Colonic mucosa (tissue), 4 donors: ENCODE data around the gene OMA1. TPM values are rescaled to one million over a fixed set of nuclear protein-coding genes. Genes with fewer than 3 reads are reported as not detected.

Experiments
- DNase-seq: peaks from one replicate; pipeline ENCODE4 v3.0.0-alpha.2; 2020
- H3K27ac ChIP-seq: fragments of 200-600 bp; one replicate; pipeline ENCODE4 v1.8.0; 2021
- H3K27me3 ChIP-seq: fragments of 200-600 bp; one replicate; pipeline ENCODE4 v1.8.0; 2021
- H3K36me3 ChIP-seq: fragments of 200-600 bp; one replicate; pipeline ENCODE4 v1.8.0; 2021
- H3K4me1 ChIP-seq: fragments of 200-600 bp; one replicate; pipeline ENCODE4 v1.8.0; 2021; ENCODE audit warnings: mild to moderate bottlenecking
- H3K4me3 ChIP-seq: fragments of 200-600 bp; one replicate; pipeline ENCODE4 v1.8.0; 2021
- H3K9ac ChIP-seq, 2 donors: one replicate each; pipeline ENCODE4 v1.7.0; 2013; ENCODE audit warnings: control low read depth in 2 of 2, low read depth in 2 of 2, low read length in 2 of 2
- H3K9me3 ChIP-seq: fragments of 200-600 bp; one replicate; pipeline ENCODE4 v1.8.0; 2021
- CTCF ChIP-seq: fragments of 200-600 bp; IDR thresholded peaks from one replicate; pipeline ENCODE4 v1.8.0; 2022; ENCODE audit warnings: antibody characterized with exemption, mild to moderate bottlenecking
- intact Hi-C: fragments of 100-400 bp; cut with DNase I; formaldehyde crosslinking; loops from one replicate; pipeline ENCODE4 v1.14.1; 2022
- total RNA-seq, 2 donors: library from RNA; stranded (reverse); fragmentation: NEBNext Ultra II Directional in 1 of 2; extraction: Animal tissue kit (Norgen Biotek cat#: 25700) in 1 of 2; gene quantifications; one replicate each; pipeline ENCODE4 v1.2.1, GENCODE V29; 2021
- donor health status: healthy.
- donor health status: DM: no; HTN: no; CAD: no.
- donor health status: DM: no; HTN: no; CAD: no.

OMA1 gene
- total RNA-seq, 2 donors from 2014 or later = 30.4 to 32.3 TPM

GRCh38 chr1:58576727-58577653, 30.5 kb upstream of the OMA1 start, which contains the start of gene TACSTD2:
Gene TACSTD2 (minus strand): TSS chr1:58577252. CDS start chr1:58577156, 96 bp downstream.
- peaks cover 12% of the 10 kb centered on the region for H3K4me1 ChIP-seq
- DNase-seq = peak; percentile 58
- intact Hi-C loops = no loop called here
- peak within 1 kb of the TSS; percentile 39 for H3K4me3 ChIP-seq
- peak within 1 kb of the TSS in 1 of 2 donors; percentile 33 for H3K9ac ChIP-seq
- H3K27me3 ChIP-seq = peaks cover 24% of the 10 kb centered on the region
- no peak for TF ChIP-seq CTCF
- no peaks in the 10 kb centered on the region for H3K9me3 ChIP-seq
- H3K27ac ChIP-seq = no peak within 1 kb of the TSS
- H3K36me3 ChIP-seq = no peaks in the 10 kb centered on the region

- Histone ChIP-seq H3K4me1 (peaks cover 12% of the 10 kb centered on the region), H3K36me3 (no peaks in the 10 kb centered on the region), H3K27ac (no peak overlapping the region), H3K9me3 (no peaks in the 10 kb centered on the region), H3K9ac (no peak overlapping the region), H3K27me3 (peaks cover 24% of the 10 kb centered on the region), H3K4me3 (peak overlapping the region; percentile 39)
- intact Hi-C loops = no loop called here
- no peak for TF ChIP-seq CTCF
- DNase-seq = peak; percentile 20
Measured at GRCh38 chr1:58576325-58576726, 29.8 kb upstream of the OMA1 start.

GRCh38 chr1:58575551-58576324, 29.2 kb upstream of the OMA1 start:
- Histone ChIP-seq H3K4me1 (peaks cover 12% of the 10 kb centered on the region), H3K27me3 (peaks cover 24% of the 10 kb centered on the region), H3K27ac (no peak overlapping the region), H3K4me3 (peak overlapping the region; percentile 39), H3K36me3 (no peaks in the 10 kb centered on the region), H3K9ac (peak overlapping the region in 1 of 2 donors; percentile 24), H3K9me3 (no peaks in the 10 kb centered on the region)
- no peak for TF ChIP-seq CTCF
- DNase-seq = no peak
- intact Hi-C loops = no loop called here

- intact Hi-C loops = no loop called here
- Histone ChIP-seq H3K4me3 (no peak overlapping the region), H3K4me1 (peaks cover 12% of the 10 kb centered on the region), H3K27me3 (peaks cover 24% of the 10 kb centered on the region), H3K9ac (no peak overlapping the region), H3K27ac (no peak overlapping the region), H3K9me3 (no peaks in the 10 kb centered on the region), H3K36me3 (no peaks in the 10 kb centered on the region)
- no peak for DNase-seq
- TF ChIP-seq CTCF = no peak
Measured at GRCh38 chr1:58574816-58575215, 28.3 kb upstream of the OMA1 start.

GRCh38 chr1:58573705-58574591, 27.4 kb upstream of the OMA1 start:
- no peak for TF ChIP-seq CTCF
- H3K9me3 ChIP-seq = no peaks in the 10 kb centered on the region
- H3K4me3 ChIP-seq = no peak overlapping the region
- intact Hi-C loops = no loop called here
- peaks cover 24% of the 10 kb centered on the region for H3K27me3 ChIP-seq
- H3K4me1 ChIP-seq = peaks cover 12% of the 10 kb centered on the region
- no peak overlapping the region for H3K9ac ChIP-seq
- no peaks in the 10 kb centered on the region for H3K36me3 ChIP-seq
- DNase-seq = no peak
- H3K27ac ChIP-seq = no peak overlapping the region
